ENCODE measurements around the gene SLC34A3.
A peak's percentile ranks its signal among the peaks of the same experiment; 100 is the strongest.

The SLC34A3 gene

GRCh38 chr9:137276473-137277328 lies 46.0 kb downstream of the SLC34A3 start:
- no peaks in the 10 kb centered on the region for H3K27me3 Mint-ChIP-seq
- intact Hi-C loops (cut with micrococcal nuclease): no loop called here
- no peaks in the 10 kb centered on the region for H3K9me3 Mint-ChIP-seq
- peak overlapping the region; percentile 87 for H3K27ac Mint-ChIP-seq
- H3K36me3 Mint-ChIP-seq (ENCODE audit: low read depth): peaks cover 67% of the 10 kb centered on the region
- H3K4me1 Mint-ChIP-seq (ENCODE audit: low read depth): peaks cover 64% of the 10 kb centered on the region
- peak overlapping the region; percentile 93 for H3K4me3 Mint-ChIP-seq

GRCh38 chr9:137277329-137278041 lies 46.8 kb downstream of the SLC34A3 start, which contains the start of gene TOR4A:
TOR4A (plus strand) TSS chr9:137277726; CDS start chr9:137278690, 964 bp downstream.
- Mint-ChIP-seq H3K27ac (peak within 1 kb of the TSS; percentile 87), H3K9me3 (no peaks in the 10 kb centered on the region), H3K4me1 (ENCODE audit: low read depth) (peaks cover 72% of the 10 kb centered on the region), H3K27me3 (no peaks in the 10 kb centered on the region), H3K4me3 (peak within 1 kb of the TSS; percentile 93), H3K36me3 (ENCODE audit: low read depth) (peaks cover 67% of the 10 kb centered on the region)
- intact Hi-C loops (cut with micrococcal nuclease): no loop called here

GRCh38 chr9:137278061-137278701 lies 47.5 kb downstream of the SLC34A3 start:
- Mint-ChIP-seq H3K36me3 (ENCODE audit: low read depth) (peaks cover 67% of the 10 kb centered on the region), H3K4me3 (peak overlapping the region; percentile 93), H3K27ac (peak overlapping the region; percentile 87), H3K27me3 (no peaks in the 10 kb centered on the region), H3K4me1 (ENCODE audit: low read depth) (peaks cover 79% of the 10 kb centered on the region), H3K9me3 (no peaks in the 10 kb centered on the region)
- intact Hi-C loops (cut with micrococcal nuclease): no loop called here

- Mint-ChIP-seq H3K27ac (no peak overlapping the region), H3K9me3 (no peaks in the 10 kb centered on the region), H3K4me1 (ENCODE audit: low read depth) (peaks cover 75% of the 10 kb centered on the region), H3K27me3 (no peaks in the 10 kb centered on the region), H3K4me3 (peak overlapping the region; percentile 41), H3K36me3 (ENCODE audit: low read depth) (peaks cover 67% of the 10 kb centered on the region)
- intact Hi-C loops (cut with micrococcal nuclease): no loop called here
Observed at GRCh38 chr9:137278721-137279711, 48.3 kb downstream of the SLC34A3 start.

DNA sequence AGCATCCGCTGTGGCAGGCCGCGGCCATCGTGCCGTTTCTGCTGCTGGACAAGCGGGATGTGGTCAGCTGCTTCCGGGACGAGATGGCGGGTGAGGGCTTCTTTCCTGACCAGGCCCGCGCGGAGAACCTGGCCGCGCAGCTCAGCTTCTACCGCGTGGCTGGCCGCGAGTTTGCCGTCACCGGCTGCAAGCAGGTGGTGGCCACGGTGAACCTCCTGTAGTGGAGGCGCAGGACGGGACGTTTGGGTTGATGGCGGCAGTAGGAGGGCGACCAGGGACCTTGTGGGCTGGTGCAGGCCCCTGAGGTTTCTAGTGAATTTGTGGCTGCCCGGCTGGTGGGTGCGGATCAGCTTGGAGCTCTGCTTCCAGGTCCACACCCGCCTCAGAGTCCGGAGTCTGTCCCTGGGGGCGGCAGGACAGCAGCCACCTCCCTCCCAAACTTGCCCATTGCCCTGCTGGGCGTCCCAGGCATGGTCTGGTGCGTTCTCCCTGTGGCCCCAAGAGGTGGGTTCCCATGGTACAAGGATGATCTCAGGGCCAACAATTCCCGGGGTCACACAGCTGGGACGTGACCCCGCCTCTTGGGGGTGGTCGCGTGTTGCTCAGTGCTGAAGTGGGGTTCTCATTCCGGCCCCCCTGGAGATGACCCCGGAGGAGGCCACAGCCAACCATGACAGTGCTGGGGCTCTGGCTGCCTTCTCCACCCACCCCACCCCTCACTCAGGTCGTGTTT lies 49.2 kb downstream of the SLC34A3 start:
- Mint-ChIP-seq H3K4me1 (ENCODE audit: low read depth) (peaks cover 66% of the 10 kb centered on the region), H3K36me3 (ENCODE audit: low read depth) (peaks cover 64% of the 10 kb centered on the region), H3K27me3 (no peaks in the 10 kb centered on the region), H3K9me3 (no peaks in the 10 kb centered on the region), H3K27ac (no peak overlapping the region), H3K4me3 (peak overlapping the region; percentile 41)
- intact Hi-C loops (cut with micrococcal nuclease): no loop called here

GRCh38 chr9:137280474-137281344 lies 50.0 kb downstream of the SLC34A3 start:
- H3K27me3 Mint-ChIP-seq: no peaks in the 10 kb centered on the region
- H3K27ac Mint-ChIP-seq: no peak overlapping the region
- peak overlapping the region; percentile 48 for H3K4me3 Mint-ChIP-seq
- H3K9me3 Mint-ChIP-seq: no peaks in the 10 kb centered on the region
- intact Hi-C loops (cut with micrococcal nuclease): no loop called here
- H3K4me1 Mint-ChIP-seq (ENCODE audit: low read depth): peaks cover 62% of the 10 kb centered on the region
- H3K36me3 Mint-ChIP-seq (ENCODE audit: low read depth): peaks cover 64% of the 10 kb centered on the region

GRCh38 chr9:137281345-137282116 lies 50.8 kb downstream of the SLC34A3 start:
- H3K27ac Mint-ChIP-seq: peak overlapping the region; percentile 58
- H3K4me1 Mint-ChIP-seq (ENCODE audit: low read depth): peaks cover 63% of the 10 kb centered on the region
- H3K9me3 Mint-ChIP-seq: no peaks in the 10 kb centered on the region
- peaks cover 64% of the 10 kb centered on the region for H3K36me3 Mint-ChIP-seq (ENCODE audit: low read depth)
- intact Hi-C loops (cut with micrococcal nuclease): no loop called here
- no peak overlapping the region for H3K4me3 Mint-ChIP-seq
- H3K27me3 Mint-ChIP-seq: no peaks in the 10 kb centered on the region

Measured in dendritic cell treated with granulocyte-macrophage colony-stimulating factor and Interleukin-4, amounts not matched to agents 40 ng/mL and 50 ng/mL, for 4 days (primary cell).